ENCODE data around the gene POU3F1. TPM values are rescaled to one million over a fixed set of nuclear protein-coding genes. Genes with fewer than 3 reads are reported as not detected.
A peak's percentile ranks its signal among the peaks of the same experiment; 100 is the strongest.

Gene POU3F1
- total and polyA plus RNA-seq, 2 of the 4 experiments (the other 2 are of a cell fraction), result not detected

DNA sequence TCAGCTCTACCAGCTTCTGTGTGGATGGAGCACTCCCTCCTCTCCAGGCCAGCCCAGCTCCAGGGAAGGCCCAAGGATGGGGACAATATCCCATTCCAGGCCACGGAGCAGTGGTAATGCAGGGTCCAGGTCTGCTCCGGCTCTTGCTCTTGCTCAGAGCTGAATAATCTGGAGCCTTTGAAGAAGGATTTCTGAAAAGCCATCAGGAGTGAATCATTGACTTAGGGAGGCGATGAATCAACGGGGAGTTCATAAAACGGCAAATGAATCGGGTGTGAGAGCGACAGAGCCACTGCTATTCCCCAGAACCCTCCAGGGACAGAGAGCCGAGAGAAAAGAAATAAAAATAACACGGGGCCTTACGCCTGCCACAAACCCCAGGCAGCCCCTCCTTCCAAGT is 7.7 kb downstream of the POU3F1 start:
- ATAC-seq (ENCODE audit: low read depth) (no peak; the same call in none of the 2 replicates), DNase-seq (peak; percentile 51)
- Histone ChIP-seq H4K5ac (ENCODE audit: low read depth, low read length) (no peak overlapping the region), H2AK5ac (ENCODE audit: low read depth, low read length) (no peak overlapping the region), H2BK5ac (ENCODE audit: low read depth, low read length, poor library complexity, severe bottlenecking) (no peak overlapping the region), H3K14ac (replicated peaks; ENCODE audit: low read depth, low read length) (no peak overlapping the region), H4K91ac (ENCODE audit: insufficient read depth, low read depth, low read length) (no peak overlapping the region), H3K18ac (ENCODE audit: low read depth, low read length) (no peak overlapping the region), H3K4ac (ENCODE audit: low read depth, low read length) (no peak overlapping the region), H3K79me1 (ENCODE audit: low read depth in 1 of 2, low read length in 2 of 2) (no peaks in the 10 kb centered on the region), H2BK15ac (ENCODE audit: low read depth, low read length) (no peak overlapping the region), H2BK120ac (ENCODE audit: low read depth, low read length) (no peak overlapping the region), H3K27me3 (ENCODE audit: control insufficient read depth, insufficient read depth, low read length) (peaks cover 50% of the 10 kb centered on the region), H3K9me3 (ENCODE audit: control insufficient read depth, insufficient read depth, low read length) (no peaks in the 10 kb centered on the region), H3K4me3 (ENCODE audit: insufficient read depth, low read depth, low read length) (no peak overlapping the region), H3K4me2 (ENCODE audit: low read depth, low read length) (no peak overlapping the region), H4K8ac (ENCODE audit: low read depth in 2 of 2, low read length in 2 of 2) (no peak overlapping the region), H3K4me1 (ENCODE audit: control insufficient read depth, insufficient read depth, low read length) (no peaks in the 10 kb centered on the region), H3K23ac (ENCODE audit: low read depth, low read length) (no peak overlapping the region), H3K9ac (ENCODE audit: low read depth, low read length) (no peak overlapping the region), H3K56ac (ENCODE audit: extremely low read depth, insufficient read depth, low read length) (no peak overlapping the region), H3K9me1 (ENCODE audit: insufficient read depth, low read length) (no peaks in the 10 kb centered on the region), H2AK9ac (replicated peaks; ENCODE audit: low read depth, low read length, poor library complexity) (no peak overlapping the region), H3K27ac (ENCODE audit: insufficient read depth, low read length) (no peak overlapping the region), H2BK20ac (ENCODE audit: low read depth, low read length) (no peak overlapping the region), H3K36me3 (ENCODE audit: control insufficient read depth, insufficient read depth, low read length) (no peaks in the 10 kb centered on the region), H2AFZ (replicated peaks; ENCODE audit: low read length, poor library complexity) (no peak overlapping the region), H4K20me1 (ENCODE audit: insufficient read depth, low read length) (no peaks in the 10 kb centered on the region)
- intact Hi-C loops (cut with micrococcal nuclease), result loop anchor here (10.0 kb wide), 1 partner anchor 436 kb away; no protein-coding TSS in a partner anchor
- ChIA-PET POLR2A (ENCODE audit: unreplicated experiment) (no interaction called here), CTCF (no interaction called here)
- 40% methylated on average over 4 of the region's 10 CpGs; no CpG with 5 or more reads in 1 of the 2 experiments for WGBS, 2 experiments (ENCODE audit: extremely low coverage in 2 of 2, insufficient read length in 1 of 2)
- TF ChIP-seq POLR2A (IDR thresholded peaks at IDR 0.05; ENCODE audit: low read depth, low read length), result no peak
- TF ChIP-seq, protein P1, sequence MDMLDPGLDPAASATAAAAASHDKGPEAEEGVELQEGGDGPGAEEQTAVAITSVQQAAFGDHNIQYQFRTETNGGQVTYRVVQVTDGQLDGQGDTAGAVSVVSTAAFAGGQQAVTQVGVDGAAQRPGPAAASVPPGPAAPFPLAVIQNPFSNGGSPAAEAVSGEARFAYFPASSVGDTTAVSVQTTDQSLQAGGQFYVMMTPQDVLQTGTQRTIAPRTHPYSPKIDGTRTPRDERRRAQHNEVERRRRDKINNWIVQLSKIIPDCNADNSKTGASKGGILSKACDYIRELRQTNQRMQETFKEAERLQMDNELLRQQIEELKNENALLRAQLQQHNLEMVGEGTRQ (IDR thresholded peaks at IDR 0.05; ENCODE audit: low read depth, low read length), result no peak
- TF ChIP-seq RFX5 (IDR thresholded peaks at IDR 0.05; ENCODE audit: low read depth, low read length), result no peak
- no peak for TF ChIP-seq BHLHE40 (IDR thresholded peaks at IDR 0.05; ENCODE audit: low read depth, low read length)
- TF ChIP-seq, protein P2, sequence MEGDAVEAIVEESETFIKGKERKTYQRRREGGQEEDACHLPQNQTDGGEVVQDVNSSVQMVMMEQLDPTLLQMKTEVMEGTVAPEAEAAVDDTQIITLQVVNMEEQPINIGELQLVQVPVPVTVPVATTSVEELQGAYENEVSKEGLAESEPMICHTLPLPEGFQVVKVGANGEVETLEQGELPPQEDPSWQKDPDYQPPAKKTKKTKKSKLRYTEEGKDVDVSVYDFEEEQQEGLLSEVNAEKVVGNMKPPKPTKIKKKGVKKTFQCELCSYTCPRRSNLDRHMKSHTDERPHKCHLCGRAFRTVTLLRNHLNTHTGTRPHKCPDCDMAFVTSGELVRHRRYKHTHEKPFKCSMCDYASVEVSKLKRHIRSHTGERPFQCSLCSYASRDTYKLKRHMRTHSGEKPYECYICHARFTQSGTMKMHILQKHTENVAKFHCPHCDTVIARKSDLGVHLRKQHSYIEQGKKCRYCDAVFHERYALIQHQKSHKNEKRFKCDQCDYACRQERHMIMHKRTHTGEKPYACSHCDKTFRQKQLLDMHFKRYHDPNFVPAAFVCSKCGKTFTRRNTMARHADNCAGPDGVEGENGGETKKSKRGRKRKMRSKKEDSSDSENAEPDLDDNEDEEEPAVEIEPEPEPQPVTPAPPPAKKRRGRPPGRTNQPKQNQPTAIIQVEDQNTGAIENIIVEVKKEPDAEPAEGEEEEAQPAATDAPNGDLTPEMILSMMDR (conservative IDR thresholded peaks at IDR 0.05; ENCODE audit: low read depth, low read length), result no peak
- TF ChIP-seq CHD1 (IDR thresholded peaks at IDR 0.05; ENCODE audit: low read depth, low read length), result no peak
- TF ChIP-seq SMC3 (IDR thresholded peaks at IDR 0.05; ENCODE audit: low read depth, low read length), result no peak
- TF ChIP-seq MAFK (IDR thresholded peaks at IDR 0.05; ENCODE audit: low read depth, low read length), result no peak
- TF ChIP-seq NFE2L2 (IDR thresholded peaks at IDR 0.05; ENCODE audit: low read depth, low read length), result no peak
- no peak for TF ChIP-seq MAZ (IDR thresholded peaks at IDR 0.05; ENCODE audit: borderline replicate concordance, low read depth, low read length)
- no peak for TF ChIP-seq FOS (IDR thresholded peaks at IDR 0.05; ENCODE audit: low read depth, low read length)
- no peak for TF ChIP-seq RAD21 (IDR thresholded peaks at IDR 0.05; ENCODE audit: low read length)
- in situ Hi-C loops (cut with MboI; ENCODE audit: low sequenced_read_pairs), result no loop called here
- BruUV-seq (replicated peaks), result no TSS peak
- dilution Hi-C loops (cut with HindIII; ENCODE audit: low sequenced_read_pairs, unreplicated experiment), result no loop called here
